ENCODE results near the gene GJC1. TPM values are rescaled to one million over a fixed set of nuclear protein-coding genes. Genes with fewer than 3 reads are reported as not detected.

The GJC1 gene
- total RNA-seq, 1 experiment from 2014 or later: 119 TPM

- Histone ChIP-seq H2BK120ac (ENCODE audit: low read depth, low read length, poor library complexity, severe bottlenecking) (no peak overlapping the region), H2BK20ac (ENCODE audit: low read depth, low read length, poor library complexity, severe bottlenecking) (no peak overlapping the region), H3K9ac (ENCODE audit: extremely low read depth, insufficient read length, low read length) (no peak overlapping the region), H3K9me3 (ENCODE audit: control insufficient read depth, low read depth, low read length) (no peaks in the 10 kb centered on the region), H3K56ac (ENCODE audit: insufficient read length, low read depth, low read length) (no peak overlapping the region), H3K4ac (ENCODE audit: low read depth, low read length) (no peak overlapping the region), H2BK15ac (ENCODE audit: low read depth, low read length) (no peak overlapping the region), H4K20me1 (ENCODE audit: control insufficient read depth, insufficient read depth, insufficient read length) (no peaks in the 10 kb centered on the region), H3K4me2 (ENCODE audit: insufficient read depth, insufficient read length, low read length) (no peak overlapping the region), H4K5ac (ENCODE audit: insufficient read length, low read depth, low read length) (no peak overlapping the region), H3K79me1 (ENCODE audit: insufficient read depth, low read depth, low read length, poor library complexity, severe bottlenecking) (no peaks in the 10 kb centered on the region), H2AK5ac (ENCODE audit: insufficient read length, low read length) (no peak overlapping the region), H3K14ac (ENCODE audit: insufficient read depth, low read length) (no peak overlapping the region), H3T11ph (ENCODE audit: low read length) (no peak overlapping the region), H3K23ac (ENCODE audit: insufficient read length, low read depth, low read length) (no peak overlapping the region), H2BK5ac (ENCODE audit: insufficient read length, low read length) (no peak overlapping the region), H3K27ac (ENCODE audit: insufficient read length, low read depth, low read length) (no peak overlapping the region), H3K4me1 (ENCODE audit: insufficient read depth, low read length) (no peaks in the 10 kb centered on the region), H2AFZ (ENCODE audit: low read length) (no peak overlapping the region), H3K18ac (ENCODE audit: insufficient read length, low read depth, low read length) (no peak overlapping the region), H3K79me2 (ENCODE audit: insufficient read depth, low read length) (no peaks in the 10 kb centered on the region), H4K91ac (ENCODE audit: insufficient read length, low read depth, low read length) (no peak overlapping the region), H4K8ac (replicated peaks; ENCODE audit: insufficient read length, low read depth, low read length) (no peak overlapping the region), H2BK12ac (ENCODE audit: insufficient read length, low read depth, low read length) (no peak overlapping the region), H3K23me2 (ENCODE audit: insufficient read length, low read depth, low read length, poor library complexity, severe bottlenecking) (no peaks in the 10 kb centered on the region), H3K27me3 (ENCODE audit: insufficient read depth, low read length) (no peaks in the 10 kb centered on the region)
- DNase-seq: no peak
- WGBS (ENCODE audit: extremely low coverage, insufficient read length, low lambda C conversion rate): no CpG with 5 or more reads among the region's 10 CpGs
- no peak overlapping the region for H3K4me3 Mint-ChIP-seq
- H3K27me3 Mint-ChIP-seq (ENCODE audit: low read depth): peaks cover 28% of the 10 kb centered on the region
- no peaks in the 10 kb centered on the region; a peak in 1 of 4 replicates for H3K4me1 Mint-ChIP-seq
- TF ChIP-seq, protein P1, sequence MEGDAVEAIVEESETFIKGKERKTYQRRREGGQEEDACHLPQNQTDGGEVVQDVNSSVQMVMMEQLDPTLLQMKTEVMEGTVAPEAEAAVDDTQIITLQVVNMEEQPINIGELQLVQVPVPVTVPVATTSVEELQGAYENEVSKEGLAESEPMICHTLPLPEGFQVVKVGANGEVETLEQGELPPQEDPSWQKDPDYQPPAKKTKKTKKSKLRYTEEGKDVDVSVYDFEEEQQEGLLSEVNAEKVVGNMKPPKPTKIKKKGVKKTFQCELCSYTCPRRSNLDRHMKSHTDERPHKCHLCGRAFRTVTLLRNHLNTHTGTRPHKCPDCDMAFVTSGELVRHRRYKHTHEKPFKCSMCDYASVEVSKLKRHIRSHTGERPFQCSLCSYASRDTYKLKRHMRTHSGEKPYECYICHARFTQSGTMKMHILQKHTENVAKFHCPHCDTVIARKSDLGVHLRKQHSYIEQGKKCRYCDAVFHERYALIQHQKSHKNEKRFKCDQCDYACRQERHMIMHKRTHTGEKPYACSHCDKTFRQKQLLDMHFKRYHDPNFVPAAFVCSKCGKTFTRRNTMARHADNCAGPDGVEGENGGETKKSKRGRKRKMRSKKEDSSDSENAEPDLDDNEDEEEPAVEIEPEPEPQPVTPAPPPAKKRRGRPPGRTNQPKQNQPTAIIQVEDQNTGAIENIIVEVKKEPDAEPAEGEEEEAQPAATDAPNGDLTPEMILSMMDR (conservative IDR thresholded peaks at IDR 0.05): no peak
- peak overlapping the region in 2 of 3 experiments; percentile 19 to 37; a peak in 2 of 7 replicates for H3K27ac Mint-ChIP-seq
- H3K36me3 Mint-ChIP-seq (ENCODE audit: insufficient read depth in 1 of 3, low read depth in 3 of 3): peaks cover 19 to 42% (median 39%) of the 10 kb centered on the region in 3 experiments; a peak in 6 of 7 replicates
- no peaks in the 10 kb centered on the region for H3K9me3 Mint-ChIP-seq
Measured at GRCh38 chr17:44751806-44752205, 78.3 kb downstream of the GJC1 start.
